Cerebellar cortex (tissue), 1 donor: ENCODE measurements around the gene ROCK2.
A peak's percentile ranks its signal among the peaks of the same experiment; 100 is the strongest.
"Not testable (repeated sequence)": the region's sequence is repeated elsewhere in the genome, so short reads cannot be mapped to it uniquely, and the experiment has no call there.

Source experiments
- DNase-seq: peaks from one replicate; pipeline ENCODE4 v3.0.0-alpha.2; 2015; ENCODE audit warnings: low spot score

ROCK2 gene

GRCh38 chr2:11267931-11268330, 76.5 kb downstream of the ROCK2 start:
- no peak for DNase-seq

GRCh38 chr2:11264818-11265217, 79.6 kb downstream of the ROCK2 start:
- DNase-seq: no peak

GRCh38 chr2:11264007-11264406, 80.4 kb downstream of the ROCK2 start:
- DNase-seq: no peak

- DNase-seq: no peak
These were observed 81.3 kb downstream of the ROCK2 start for GRCh38 chr2:11263177-11263576.

- not testable (repeated sequence) for DNase-seq
These were observed 82.0 kb downstream of the ROCK2 start for GRCh38 chr2:11262438-11262837.

DNA sequence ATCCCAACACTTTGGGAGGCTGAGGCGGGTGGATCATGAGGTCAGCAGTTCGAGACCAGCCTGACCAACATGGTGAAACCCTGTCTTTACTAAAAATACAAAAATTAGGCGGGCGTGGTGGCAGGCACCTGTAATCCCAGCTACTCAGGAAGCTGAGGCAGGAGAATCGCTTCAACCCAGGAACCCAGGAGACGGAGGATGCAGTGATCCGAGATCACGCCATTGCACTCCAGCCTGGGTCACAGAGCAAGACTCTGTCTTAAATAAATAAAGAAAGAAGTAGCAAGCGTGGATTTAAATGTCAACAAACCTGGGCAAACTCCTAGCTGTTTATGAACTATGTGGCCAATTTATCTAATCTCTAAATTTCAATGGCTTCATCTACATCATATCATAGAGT, 82.9 kb downstream of the ROCK2 start:
- DNase-seq: not testable (repeated sequence)

DNA sequence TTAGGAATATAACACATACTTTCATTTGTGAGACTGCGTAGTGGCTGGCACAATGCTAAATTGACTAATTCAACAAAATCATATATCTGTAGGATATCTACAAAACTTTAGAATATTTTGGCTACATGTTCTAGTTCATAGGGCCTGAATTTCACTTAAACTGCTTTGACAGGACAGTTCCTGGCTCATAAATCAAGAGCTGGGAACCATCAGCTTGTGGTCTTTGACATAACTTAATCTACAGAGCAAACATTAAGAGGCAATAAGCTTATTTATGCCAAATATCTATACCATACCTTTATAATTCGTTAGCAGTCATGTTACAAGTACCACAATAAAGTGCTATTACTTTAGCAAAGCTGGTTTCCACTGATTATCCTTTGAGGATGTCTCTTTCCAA, 83.5 kb downstream of the ROCK2 start:
- no peak for DNase-seq

DNA sequence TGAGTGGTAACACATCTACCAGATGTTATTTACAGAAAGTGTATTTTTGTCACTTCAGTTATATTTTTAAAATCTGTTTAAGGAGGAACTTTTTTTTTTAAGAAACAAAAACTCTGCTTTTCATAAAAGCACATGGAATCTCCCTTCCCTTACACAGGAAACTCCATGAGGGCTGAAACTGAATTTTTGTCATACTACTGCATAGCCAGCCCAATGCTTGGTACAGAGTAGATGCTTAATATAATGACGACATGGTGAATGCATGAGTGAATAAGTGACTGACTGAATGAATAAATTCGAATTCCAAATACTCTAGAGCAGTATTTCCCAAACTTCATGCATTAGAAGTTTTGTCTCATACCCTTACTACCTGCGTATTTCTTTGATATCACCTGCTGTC, 86.5 kb downstream of the ROCK2 start:
- DNase-seq: no peak

- DNase-seq: no peak
These were observed 87.4 kb downstream of the ROCK2 start for GRCh38 chr2:11257078-11257477.

- no peak for DNase-seq
These were observed 88.3 kb downstream of the ROCK2 start for GRCh38 chr2:11256166-11256565.

- peak; percentile 37 for DNase-seq
These were observed 90.3 kb downstream of the ROCK2 start for GRCh38 chr2:11254100-11254536.

- not testable (repeated sequence) for DNase-seq
These were observed 92.0 kb downstream of the ROCK2 start for GRCh38 chr2:11252458-11252857.

GRCh38 chr2:11250400-11251196, 93.8 kb downstream of the ROCK2 start:
- no peak for DNase-seq

DNA sequence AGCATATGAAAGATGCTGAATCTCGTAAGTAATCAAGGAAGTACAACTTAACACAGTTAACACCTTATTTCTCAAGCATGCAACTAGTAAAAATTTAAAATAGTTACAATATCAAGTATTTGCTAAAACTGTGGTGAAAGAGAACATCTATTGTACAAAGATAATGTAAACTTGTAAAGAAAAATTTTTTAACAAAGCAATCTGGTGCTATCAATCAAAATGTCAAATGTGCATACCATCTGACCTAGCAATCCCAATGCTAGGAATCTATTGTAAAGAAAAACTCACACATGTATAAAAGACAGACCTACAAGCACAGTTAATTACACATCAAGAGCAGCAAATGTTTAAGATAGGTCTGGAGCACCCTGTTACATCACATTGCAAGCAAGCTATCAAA, 99.1 kb downstream of the ROCK2 start:
- no peak for DNase-seq

DNA sequence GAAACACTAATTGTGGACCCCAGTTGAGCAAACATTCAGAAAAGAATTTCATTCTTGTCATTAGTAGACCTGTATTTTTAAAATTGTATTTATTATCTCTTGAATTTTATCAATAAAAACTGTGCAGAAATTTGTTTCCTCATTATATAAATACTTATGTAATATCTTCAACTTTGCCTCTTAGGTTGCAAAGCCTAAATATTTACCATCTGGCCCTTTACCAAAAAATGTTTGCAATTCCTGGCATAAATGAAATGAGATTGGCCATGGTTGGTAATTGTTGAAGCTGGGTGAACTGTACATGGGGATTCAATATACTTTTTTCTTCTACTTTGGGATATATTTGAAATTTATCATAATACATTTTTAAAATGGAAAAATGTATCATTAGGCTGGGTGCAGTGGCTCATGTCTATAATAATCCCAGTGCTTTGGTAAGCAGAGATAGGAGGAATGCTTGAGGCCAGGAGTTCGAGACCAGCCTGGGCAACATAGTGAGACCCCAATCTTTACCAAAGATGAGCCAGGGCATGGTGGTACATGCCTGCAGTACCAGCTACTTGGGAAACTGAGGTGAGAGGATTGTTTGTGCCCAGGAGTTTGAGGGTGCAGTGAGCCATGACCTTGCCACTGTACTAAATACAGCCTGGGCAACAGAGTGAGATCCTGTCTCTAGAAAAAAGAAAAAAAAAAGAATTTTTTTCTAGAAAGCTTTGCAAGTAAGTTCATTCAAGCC, 100.2 kb downstream of the ROCK2 start:
- no peak for DNase-seq

GRCh38 chr2:11243512-11243911, 100.9 kb downstream of the ROCK2 start:
- DNase-seq: no peak

DNA sequence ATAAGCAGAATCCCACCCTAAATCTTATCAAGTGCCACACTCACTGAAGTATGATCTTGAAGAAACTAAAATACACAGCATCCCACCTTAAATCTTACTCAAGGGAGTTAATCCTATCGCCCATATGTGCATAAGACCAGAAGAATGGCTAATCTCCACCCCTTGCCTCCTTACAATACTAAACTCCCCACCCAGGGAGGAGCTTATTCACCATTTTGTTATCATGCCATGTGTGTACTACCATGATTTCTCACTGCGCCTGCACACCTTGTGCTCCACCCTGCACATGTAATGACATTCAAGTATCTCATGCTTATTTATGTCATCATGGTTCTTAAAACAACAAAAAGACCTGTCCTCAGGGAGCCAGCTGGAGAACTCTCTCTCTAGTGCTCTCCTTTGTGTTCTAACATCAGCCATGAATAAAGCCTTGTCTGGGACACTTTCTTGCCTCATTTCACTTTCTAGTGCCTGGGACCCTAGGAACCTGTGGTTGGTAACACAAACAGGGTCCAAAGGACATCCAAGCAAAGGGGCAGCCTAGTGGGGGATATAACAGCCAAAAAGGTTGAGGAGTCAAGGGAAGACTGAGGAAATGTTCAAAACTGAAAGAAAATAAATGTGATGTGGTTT, 101.8 kb downstream of the ROCK2 start:
- no peak for DNase-seq

DNA sequence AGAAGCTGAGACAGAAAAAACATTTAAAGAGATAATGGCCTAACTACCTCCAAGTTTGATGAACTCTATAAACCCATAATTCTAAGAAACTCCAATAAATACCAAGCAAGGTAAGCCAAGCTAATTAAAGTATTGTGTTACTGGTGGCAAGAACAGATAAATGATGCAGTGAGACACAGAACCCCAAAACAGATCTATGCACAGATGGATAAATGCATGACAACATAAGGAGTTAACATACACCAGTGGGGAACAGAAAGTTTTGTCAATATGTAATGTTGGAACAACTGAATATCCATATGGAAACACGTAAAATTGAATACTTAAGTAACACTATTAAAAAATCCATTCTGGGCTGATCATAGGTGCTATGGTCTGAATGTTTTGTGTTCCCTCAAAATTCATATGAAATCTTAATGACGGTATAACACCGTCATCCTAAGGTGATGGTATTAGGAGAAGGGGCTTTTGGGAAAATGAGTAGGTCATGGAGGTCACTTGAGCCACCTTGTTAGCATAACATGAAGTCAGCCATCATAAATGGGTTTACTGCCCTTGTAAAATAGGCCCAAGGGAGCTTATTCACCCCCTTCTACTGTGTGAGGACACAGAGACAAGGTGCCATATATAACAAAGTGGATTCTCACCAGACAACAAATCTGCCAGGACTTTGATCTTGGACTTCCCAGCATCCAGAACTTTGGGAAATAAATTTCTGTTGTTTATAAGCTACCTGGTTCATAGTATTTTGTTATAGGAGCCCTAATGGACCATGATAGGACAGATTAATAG, 102.8 kb downstream of the ROCK2 start:
- DNase-seq: no peak

GRCh38 chr2:11239666-11240462, 104.6 kb downstream of the ROCK2 start:
- no peak for DNase-seq

- no peak for DNase-seq
These were observed 105.3 kb downstream of the ROCK2 start for GRCh38 chr2:11239147-11239546.

- no peak for DNase-seq
These were observed 107.3 kb downstream of the ROCK2 start for GRCh38 chr2:11237122-11237521.
